Measurements from ENCODE around the gene AUTS2.

GRCh38 chr7:70657989-70658632, 1059.8 kb downstream of the AUTS2 start:
- TF ChIP-seq CTCF (conservative IDR thresholded peaks at IDR 0.05; ENCODE audit: low read depth in 2 of 2): no peak
- no peak for TF ChIP-seq EZH2phosphoT487 (IDR thresholded peaks at IDR 0.05; ENCODE audit: unreplicated experiment)
- TF ChIP-seq POLR2AphosphoS5 (IDR thresholded peaks at IDR 0.05; ENCODE audit: low read depth): no peak
- no peak for TF ChIP-seq JUNB (IDR thresholded peaks at IDR 0.05; ENCODE audit: unreplicated experiment)
- TF ChIP-seq EZH2 (IDR thresholded peaks at IDR 0.05; ENCODE audit: low read depth, unreplicated experiment): no peak
- TF ChIP-seq NANOG (IDR thresholded peaks at IDR 0.05; ENCODE audit: borderline replicate concordance): no peak
- no peak for TF ChIP-seq REST (IDR thresholded peaks at IDR 0.05; ENCODE audit: unreplicated experiment)
- no peak for TF ChIP-seq ZNF114 (CRISPR knock-in tag; IDR thresholded peaks at IDR 0.05)
- no peak for TF ChIP-seq CREB1 (CRISPR knock-in tag; IDR thresholded peaks at IDR 0.05; ENCODE audit: low read depth)
- no peak for TF ChIP-seq ZNF331 (CRISPR knock-in tag; IDR thresholded peaks at IDR 0.05; ENCODE audit: low read depth)

Measured in GM23338 (cell line).